ENCODE data around the gene GRK4. TPM values are rescaled to one million over a fixed set of nuclear protein-coding genes. Genes with fewer than 3 reads are reported as not detected.

Gene GRK4
- total and polyA plus RNA-seq, 10 of the 15 experiments (the other 5 are each of a cell fraction or from before 2014, with no cell fraction given): 1.1 to 4.0 (median 2.5) TPM

DNA sequence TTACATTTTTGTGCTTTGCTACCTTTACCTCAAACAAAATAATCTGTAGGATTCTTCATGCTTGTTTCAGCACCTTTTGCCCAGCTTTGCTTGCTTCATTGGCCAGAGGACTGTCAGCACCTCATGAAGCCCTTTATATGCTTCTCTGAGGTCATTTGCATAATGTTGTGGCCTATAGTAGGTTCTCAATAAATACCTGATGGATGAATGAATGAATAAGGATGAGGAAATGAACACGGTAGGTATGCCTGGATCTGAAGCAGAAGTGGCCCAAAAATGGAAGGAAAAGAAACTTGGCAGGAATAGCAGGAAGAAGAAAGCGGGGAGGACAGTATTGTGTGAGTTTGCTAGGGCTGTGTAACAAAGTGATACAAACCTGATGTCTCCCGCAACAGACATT lies 7.9 kb downstream of the GRK4 start:
- no peaks in the 10 kb centered on the region for H4K20me1 ChIP-seq (ENCODE audit: control insufficient read depth, insufficient read depth)
- no peak overlapping the region for H2AFZ ChIP-seq (ENCODE audit: control insufficient read depth, low read depth, low read length)
- no peaks in the 10 kb centered on the region for H3K36me3 ChIP-seq (ENCODE audit: control insufficient read depth in 2 of 2, insufficient read depth in 2 of 2, low read length in 1 of 2)
- H3K27me3 ChIP-seq (replicated peaks in 1 of 2; ENCODE audit: control insufficient read depth in 2 of 2, insufficient read depth in 2 of 2, low read length in 1 of 2): no peaks in the 10 kb centered on the region
- no peaks in the 10 kb centered on the region for H3K79me2 ChIP-seq (ENCODE audit: control insufficient read depth, insufficient read depth, low read length)
- 60% methylated on average over 3 of the region's 3 CpGs for WGBS (ENCODE audit: insufficient coverage, insufficient replicate concordance, low lambda C conversion rate, missing lambda C conversion rate)
- H3K4me3 ChIP-seq: no peak overlapping the region
- CTCF ChIA-PET: no interaction called here
- H3K9me3 ChIP-seq (replicated peaks; ENCODE audit: control insufficient read depth, insufficient read depth, low read length): no peaks in the 10 kb centered on the region
- H3K9ac ChIP-seq (ENCODE audit: control insufficient read depth, insufficient read depth, low read length): no peak overlapping the region
- SMC1A ChIA-PET (ENCODE audit: uncharacterized antibody, unreplicated experiment): no interaction called here
- in situ Hi-C loops (cut with MboI): loop anchor here (10.0 kb wide), 1 partner anchor 64 kb away; no protein-coding TSS in a partner anchor
- BruUV-seq (replicated peaks): no TSS peak
- FAIRE-seq (no peak), ATAC-seq (no peak), DNase-seq (ENCODE audit: low read depth, low spot score) (no peak)
- POLR2A ChIA-PET: no interaction called here
- RAD21 ChIA-PET (ENCODE audit: unreplicated experiment): no interaction called here
- H3K4me2 ChIP-seq (ENCODE audit: control insufficient read depth, insufficient read depth): no peak overlapping the region
- no peaks in the 10 kb centered on the region for H3K4me1 ChIP-seq (ENCODE audit: control insufficient read depth, insufficient read depth, low read length)
- intact Hi-C loops (cut with micrococcal nuclease; ENCODE audit: unreplicated experiment): no loop called here
- no peak overlapping the region for H3K27ac ChIP-seq (ENCODE audit: control insufficient read depth, insufficient read depth)
- TF ChIP-seq, protein P1, sequence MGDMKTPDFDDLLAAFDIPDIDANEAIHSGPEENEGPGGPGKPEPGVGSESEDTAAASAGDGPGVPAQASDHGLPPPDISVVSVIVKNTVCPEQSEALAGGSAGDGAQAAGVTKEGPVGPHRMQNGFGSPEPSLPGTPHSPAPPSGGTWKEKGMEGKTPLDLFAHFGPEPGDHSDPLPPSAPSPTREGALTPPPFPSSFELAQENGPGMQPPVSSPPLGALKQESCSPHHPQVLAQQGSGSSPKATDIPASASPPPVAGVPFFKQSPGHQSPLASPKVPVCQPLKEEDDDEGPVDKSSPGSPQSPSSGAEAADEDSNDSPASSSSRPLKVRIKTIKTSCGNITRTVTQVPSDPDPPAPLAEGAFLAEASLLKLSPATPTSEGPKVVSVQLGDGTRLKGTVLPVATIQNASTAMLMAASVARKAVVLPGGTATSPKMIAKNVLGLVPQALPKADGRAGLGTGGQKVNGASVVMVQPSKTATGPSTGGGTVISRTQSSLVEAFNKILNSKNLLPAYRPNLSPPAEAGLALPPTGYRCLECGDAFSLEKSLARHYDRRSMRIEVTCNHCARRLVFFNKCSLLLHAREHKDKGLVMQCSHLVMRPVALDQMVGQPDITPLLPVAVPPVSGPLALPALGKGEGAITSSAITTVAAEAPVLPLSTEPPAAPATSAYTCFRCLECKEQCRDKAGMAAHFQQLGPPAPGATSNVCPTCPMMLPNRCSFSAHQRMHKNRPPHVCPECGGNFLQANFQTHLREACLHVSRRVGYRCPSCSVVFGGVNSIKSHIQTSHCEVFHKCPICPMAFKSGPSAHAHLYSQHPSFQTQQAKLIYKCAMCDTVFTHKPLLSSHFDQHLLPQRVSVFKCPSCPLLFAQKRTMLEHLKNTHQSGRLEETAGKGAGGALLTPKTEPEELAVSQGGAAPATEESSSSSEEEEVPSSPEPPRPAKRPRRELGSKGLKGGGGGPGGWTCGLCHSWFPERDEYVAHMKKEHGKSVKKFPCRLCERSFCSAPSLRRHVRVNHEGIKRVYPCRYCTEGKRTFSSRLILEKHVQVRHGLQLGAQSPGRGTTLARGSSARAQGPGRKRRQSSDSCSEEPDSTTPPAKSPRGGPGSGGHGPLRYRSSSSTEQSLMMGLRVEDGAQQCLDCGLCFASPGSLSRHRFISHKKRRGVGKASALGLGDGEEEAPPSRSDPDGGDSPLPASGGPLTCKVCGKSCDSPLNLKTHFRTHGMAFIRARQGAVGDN (IDR thresholded peaks at IDR 0.05): no peak
- TF ChIP-seq SMC3 (IDR thresholded peaks at IDR 0.05; ENCODE audit: borderline replicate concordance, low read length): no peak
- TF ChIP-seq ZNF217 (IDR thresholded peaks at IDR 0.05): no peak
- no peak for TF ChIP-seq MEF2A (IDR thresholded peaks at IDR 0.05; ENCODE audit: insufficient read depth, low read depth, low read length)
- TF ChIP-seq, protein P2, sequence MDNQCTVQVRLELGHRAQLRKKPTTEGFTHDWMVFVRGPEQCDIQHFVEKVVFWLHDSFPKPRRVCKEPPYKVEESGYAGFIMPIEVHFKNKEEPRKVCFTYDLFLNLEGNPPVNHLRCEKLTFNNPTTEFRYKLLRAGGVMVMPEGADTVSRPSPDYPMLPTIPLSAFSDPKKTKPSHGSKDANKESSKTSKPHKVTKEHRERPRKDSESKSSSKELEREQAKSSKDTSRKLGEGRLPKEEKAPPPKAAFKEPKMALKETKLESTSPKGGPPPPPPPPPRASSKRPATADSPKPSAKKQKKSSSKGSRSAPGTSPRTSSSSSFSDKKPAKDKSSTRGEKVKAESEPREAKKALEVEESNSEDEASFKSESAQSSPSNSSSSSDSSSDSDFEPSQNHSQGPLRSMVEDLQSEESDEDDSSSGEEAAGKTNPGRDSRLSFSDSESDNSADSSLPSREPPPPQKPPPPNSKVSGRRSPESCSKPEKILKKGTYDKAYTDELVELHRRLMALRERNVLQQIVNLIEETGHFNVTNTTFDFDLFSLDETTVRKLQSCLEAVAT (IDR thresholded peaks at IDR 0.05): no peak
- TF ChIP-seq HDAC6 (IDR thresholded peaks at IDR 0.05; ENCODE audit: unreplicated experiment): no peak
- TF ChIP-seq MEF2B (IDR thresholded peaks at IDR 0.05; ENCODE audit: partially characterized antibody, poor library complexity, severe bottlenecking): no peak
- TF ChIP-seq, protein P3, sequence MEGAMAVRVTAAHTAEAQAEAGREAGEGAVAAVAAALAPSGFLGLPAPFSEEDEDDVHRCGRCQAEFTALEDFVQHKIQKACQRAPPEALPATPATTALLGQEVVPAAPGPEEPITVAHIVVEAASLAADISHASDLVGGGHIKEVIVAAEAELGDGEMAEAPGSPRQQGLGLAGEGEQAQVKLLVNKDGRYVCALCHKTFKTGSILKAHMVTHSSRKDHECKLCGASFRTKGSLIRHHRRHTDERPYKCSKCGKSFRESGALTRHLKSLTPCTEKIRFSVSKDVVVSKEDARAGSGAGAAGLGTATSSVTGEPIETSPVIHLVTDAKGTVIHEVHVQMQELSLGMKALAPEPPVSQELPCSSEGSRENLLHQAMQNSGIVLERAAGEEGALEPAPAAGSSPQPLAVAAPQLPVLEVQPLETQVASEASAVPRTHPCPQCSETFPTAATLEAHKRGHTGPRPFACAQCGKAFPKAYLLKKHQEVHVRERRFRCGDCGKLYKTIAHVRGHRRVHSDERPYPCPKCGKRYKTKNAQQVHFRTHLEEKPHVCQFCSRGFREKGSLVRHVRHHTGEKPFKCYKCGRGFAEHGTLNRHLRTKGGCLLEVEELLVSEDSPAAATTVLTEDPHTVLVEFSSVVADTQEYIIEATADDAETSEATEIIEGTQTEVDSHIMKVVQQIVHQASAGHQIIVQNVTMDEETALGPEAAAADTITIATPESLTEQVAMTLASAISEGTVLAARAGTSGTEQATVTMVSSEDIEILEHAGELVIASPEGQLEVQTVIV (IDR thresholded peaks at IDR 0.05; ENCODE audit: borderline replicate concordance, partially characterized antibody): no peak
- TF ChIP-seq, protein P4, sequence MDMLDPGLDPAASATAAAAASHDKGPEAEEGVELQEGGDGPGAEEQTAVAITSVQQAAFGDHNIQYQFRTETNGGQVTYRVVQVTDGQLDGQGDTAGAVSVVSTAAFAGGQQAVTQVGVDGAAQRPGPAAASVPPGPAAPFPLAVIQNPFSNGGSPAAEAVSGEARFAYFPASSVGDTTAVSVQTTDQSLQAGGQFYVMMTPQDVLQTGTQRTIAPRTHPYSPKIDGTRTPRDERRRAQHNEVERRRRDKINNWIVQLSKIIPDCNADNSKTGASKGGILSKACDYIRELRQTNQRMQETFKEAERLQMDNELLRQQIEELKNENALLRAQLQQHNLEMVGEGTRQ (IDR thresholded peaks at IDR 0.05; ENCODE audit: borderline replicate concordance, low read depth, low read length): no peak
- TF ChIP-seq, protein P5, sequence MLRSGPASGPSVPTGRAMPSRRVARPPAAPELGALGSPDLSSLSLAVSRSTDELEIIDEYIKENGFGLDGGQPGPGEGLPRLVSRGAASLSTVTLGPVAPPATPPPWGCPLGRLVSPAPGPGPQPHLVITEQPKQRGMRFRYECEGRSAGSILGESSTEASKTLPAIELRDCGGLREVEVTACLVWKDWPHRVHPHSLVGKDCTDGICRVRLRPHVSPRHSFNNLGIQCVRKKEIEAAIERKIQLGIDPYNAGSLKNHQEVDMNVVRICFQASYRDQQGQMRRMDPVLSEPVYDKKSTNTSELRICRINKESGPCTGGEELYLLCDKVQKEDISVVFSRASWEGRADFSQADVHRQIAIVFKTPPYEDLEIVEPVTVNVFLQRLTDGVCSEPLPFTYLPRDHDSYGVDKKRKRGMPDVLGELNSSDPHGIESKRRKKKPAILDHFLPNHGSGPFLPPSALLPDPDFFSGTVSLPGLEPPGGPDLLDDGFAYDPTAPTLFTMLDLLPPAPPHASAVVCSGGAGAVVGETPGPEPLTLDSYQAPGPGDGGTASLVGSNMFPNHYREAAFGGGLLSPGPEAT (IDR thresholded peaks at IDR 0.05; ENCODE audit: low read depth): no peak
- no peak for TF ChIP-seq EZH2 (IDR thresholded peaks at IDR 0.05; ENCODE audit: borderline replicate concordance, control insufficient read depth, low read depth, low read length)
- no peak for TF ChIP-seq BCL11A (IDR thresholded peaks at IDR 0.05; ENCODE audit: low read depth, low read length)
- no peak for TF ChIP-seq ZNF207 (IDR thresholded peaks at IDR 0.05; ENCODE audit: borderline replicate concordance)
- TF ChIP-seq CREM (IDR thresholded peaks at IDR 0.05; ENCODE audit: low read depth): no peak
